Measurements from ENCODE around the gene CACNB4.
"Not testable (repeated sequence)": the region's sequence is repeated elsewhere in the genome, so short reads cannot be mapped to it uniquely, and the experiment has no call there.

CACNB4 gene

DNA sequence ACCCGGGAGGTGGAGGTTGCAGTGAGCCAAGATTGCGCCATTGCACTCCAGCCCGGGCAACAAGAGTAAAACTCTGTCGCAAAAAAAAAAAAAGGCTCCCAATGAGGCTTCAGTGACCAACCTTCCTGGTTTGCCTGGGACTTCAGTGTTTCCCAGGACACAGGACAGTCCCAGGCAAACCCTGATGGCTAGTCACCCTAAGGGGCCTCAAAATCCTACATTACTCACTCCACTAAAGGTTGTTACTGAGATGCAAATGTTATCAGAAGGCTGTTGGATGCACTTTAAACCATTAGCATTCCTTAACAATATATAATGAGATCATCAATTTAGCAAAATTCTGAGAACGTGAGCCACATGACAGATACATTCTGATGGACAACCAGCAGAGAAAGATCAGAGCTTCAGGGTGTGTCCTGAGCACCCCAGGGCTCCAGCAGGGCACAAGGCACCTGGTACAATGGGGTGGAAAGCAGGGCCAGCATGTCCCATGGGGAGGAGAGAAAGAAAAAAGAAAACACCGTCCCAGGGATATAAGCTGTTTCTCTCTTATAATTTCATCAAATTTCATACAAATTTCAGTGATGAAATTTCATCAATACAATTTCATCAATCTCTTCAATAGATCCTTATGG lies 152.5 kb downstream of the CACNB4 start:
- Mint-ChIP-seq H3K36me3 (peaks cover 9% of the 10 kb centered on the region), H3K4me1 (ENCODE audit: low read depth) (peaks cover 9% of the 10 kb centered on the region), H3K4me3 (no peak overlapping the region), H3K9me3 (ENCODE audit: low read depth) (peaks cover 16% of the 10 kb centered on the region), H3K27me3 (peaks cover 7% of the 10 kb centered on the region), H3K27ac (no peak overlapping the region)

DNA sequence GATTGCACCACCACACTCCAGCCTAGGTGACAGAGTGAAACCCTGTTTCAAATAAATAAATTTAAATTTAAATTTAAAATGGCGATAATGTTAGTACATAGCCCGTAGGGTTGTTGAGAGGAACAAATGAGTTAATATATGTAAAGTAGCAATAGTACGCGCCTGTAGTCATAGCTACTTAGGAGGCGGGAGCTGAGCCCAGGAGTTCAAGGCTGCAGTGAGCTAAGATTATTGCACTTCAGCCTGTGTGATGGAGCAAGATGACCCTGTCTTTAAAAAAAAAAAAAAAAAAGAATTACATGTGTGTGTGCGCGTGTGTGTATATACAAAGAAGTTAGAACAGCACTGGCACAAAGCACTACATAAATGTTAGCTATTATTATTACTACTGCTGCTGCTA lies 153.2 kb downstream of the CACNB4 start:
- H3K27me3 Mint-ChIP-seq: peaks cover 7% of the 10 kb centered on the region
- peaks cover 9% of the 10 kb centered on the region for H3K36me3 Mint-ChIP-seq
- no peak overlapping the region for H3K27ac Mint-ChIP-seq
- H3K4me3 Mint-ChIP-seq: no peak overlapping the region
- H3K4me1 Mint-ChIP-seq (ENCODE audit: low read depth): peaks cover 9% of the 10 kb centered on the region
- H3K9me3 Mint-ChIP-seq (ENCODE audit: low read depth): peaks cover 16% of the 10 kb centered on the region

DNA sequence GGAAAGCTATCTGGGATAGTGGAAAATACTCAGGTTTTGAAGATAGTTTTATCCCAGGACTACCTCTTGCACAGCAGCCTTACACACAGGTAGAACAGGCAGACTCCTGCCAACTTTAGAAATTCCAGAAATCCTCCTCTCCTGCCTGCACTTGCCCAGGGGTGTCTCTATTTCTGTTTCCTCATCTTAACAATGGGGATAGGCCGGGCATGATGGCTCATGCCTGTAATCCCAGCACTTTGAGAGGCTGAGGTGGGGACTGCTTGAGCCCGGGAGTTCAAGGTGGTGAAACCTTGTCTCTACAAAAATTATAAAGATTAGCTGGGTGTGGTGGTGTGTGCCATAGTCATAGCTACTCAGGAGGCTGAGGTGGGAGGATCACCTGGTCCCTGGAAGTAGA lies 153.7 kb downstream of the CACNB4 start:
- H3K27me3 Mint-ChIP-seq: peaks cover 7% of the 10 kb centered on the region
- no peak overlapping the region for H3K4me3 Mint-ChIP-seq
- H3K9me3 Mint-ChIP-seq (ENCODE audit: low read depth): peaks cover 16% of the 10 kb centered on the region
- H3K36me3 Mint-ChIP-seq: peaks cover 9% of the 10 kb centered on the region
- H3K27ac Mint-ChIP-seq: no peak overlapping the region
- H3K4me1 Mint-ChIP-seq (ENCODE audit: low read depth): peaks cover 9% of the 10 kb centered on the region

DNA sequence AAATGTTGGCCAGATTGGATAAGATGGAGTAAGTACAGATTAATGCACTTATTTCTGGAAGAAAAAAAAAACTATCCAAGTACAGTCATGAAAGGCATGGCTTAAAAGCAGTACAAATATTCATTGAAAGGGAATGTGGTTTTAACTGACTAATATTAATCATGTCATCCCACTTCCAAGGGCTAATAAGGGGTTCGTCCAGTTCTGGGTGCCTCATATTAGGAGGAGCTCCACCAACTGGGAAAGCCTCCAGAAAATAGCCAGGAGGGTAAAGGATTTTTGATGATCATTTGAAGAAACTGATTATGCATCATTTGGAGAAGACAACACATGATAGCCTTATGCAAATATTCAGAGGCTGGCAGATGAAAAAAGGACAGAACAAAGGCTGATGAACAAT lies 155.4 kb downstream of the CACNB4 start:
- Mint-ChIP-seq H3K4me3 (no peak overlapping the region), H3K27ac (no peak overlapping the region), H3K4me1 (ENCODE audit: low read depth) (peaks cover 9% of the 10 kb centered on the region), H3K27me3 (peaks cover 7% of the 10 kb centered on the region), H3K36me3 (peaks cover 6% of the 10 kb centered on the region), H3K9me3 (ENCODE audit: low read depth) (peaks cover 16% of the 10 kb centered on the region)

DNA sequence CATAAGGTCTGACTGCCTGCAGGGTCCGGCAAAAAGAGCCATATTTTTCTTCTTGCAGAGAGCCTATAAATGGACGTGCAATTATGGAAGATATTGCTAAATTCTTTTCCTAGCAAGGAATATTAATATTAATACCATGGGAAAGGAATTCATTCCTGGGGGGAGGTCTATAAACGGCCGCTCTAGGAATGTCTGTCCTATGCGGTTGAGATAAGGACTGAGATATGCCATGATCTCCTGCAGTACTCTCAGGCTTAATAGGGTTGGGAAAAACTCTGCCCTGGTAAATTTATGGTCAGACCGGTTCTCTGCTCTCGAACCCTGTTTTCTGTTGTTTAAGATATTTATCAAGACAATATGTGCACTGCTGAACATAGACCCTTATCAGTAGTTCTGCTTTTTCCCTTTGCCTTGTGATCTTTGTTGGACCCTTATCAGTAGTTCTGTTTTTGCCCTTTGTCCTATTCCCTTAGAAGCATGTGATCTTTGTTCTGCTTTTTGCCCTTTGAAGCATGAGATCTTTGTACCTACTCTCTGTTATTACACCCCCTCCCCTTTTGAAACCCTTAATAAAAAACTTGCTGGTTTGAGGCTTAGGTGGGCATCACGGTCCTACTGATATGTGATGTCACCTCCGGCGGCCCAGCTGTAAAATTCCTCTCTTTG lies 156.2 kb downstream of the CACNB4 start:
- not testable (repeated sequence) for H3K36me3 Mint-ChIP-seq; H3K4me1 Mint-ChIP-seq (ENCODE audit: low read depth); H3K27ac Mint-ChIP-seq

DNA sequence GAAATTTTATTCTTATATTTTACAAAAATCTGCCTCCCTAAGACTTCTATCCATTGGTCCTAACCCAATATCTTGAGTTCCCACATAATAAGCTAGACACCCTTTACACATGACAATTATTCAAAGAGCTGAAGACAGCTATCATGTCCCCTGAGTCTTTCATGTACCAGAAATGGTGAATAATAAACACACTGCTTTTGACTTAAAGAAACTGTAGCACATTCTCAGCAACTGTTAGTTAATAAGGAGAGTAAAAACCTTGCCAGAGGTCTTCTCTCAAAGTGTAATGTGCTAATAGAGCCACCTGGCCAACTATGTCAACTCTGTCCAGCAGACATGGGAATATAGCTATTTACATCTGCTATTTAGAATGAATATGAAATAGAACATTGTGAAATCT lies 160.9 kb downstream of the CACNB4 start:
- Mint-ChIP-seq H3K36me3 (peaks cover 4% of the 10 kb centered on the region), H3K9me3 (ENCODE audit: low read depth) (peaks cover 14% of the 10 kb centered on the region), H3K27ac (no peak overlapping the region), H3K4me3 (no peak overlapping the region), H3K27me3 (peaks cover 5% of the 10 kb centered on the region), H3K4me1 (ENCODE audit: low read depth) (no peaks in the 10 kb centered on the region)

More for the DNA sequence above, 156.2 kb downstream of the CACNB4 start:
- H3K4me3 Mint-ChIP-seq, H3K27me3 Mint-ChIP-seq: not testable (repeated sequence)
- H3K9me3 Mint-ChIP-seq (ENCODE audit: low read depth): peaks cover 16% of the 10 kb centered on the region

DNA sequence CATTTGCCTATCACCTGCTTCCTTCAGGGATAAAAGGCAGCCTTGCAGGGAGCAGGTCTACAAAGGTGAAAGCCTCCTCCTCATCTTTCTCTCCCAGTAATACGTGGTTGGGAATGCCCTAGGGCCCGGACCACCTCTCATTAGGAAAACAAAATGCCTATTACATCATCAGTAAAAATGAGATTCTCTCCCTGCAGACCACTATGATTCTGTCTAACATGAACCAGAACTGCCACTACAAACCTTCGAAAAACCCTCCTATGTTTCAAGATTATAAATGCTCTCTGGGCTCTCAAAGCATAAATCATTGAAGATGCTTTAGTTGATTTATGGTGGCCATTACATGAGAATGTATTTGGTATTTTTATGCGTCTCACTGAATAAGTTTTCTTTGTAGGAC lies 162.2 kb downstream of the CACNB4 start:
- peaks cover 2% of the 10 kb centered on the region for H3K9me3 Mint-ChIP-seq (ENCODE audit: low read depth)
- H3K27me3 Mint-ChIP-seq: peaks cover 7% of the 10 kb centered on the region
- no peaks in the 10 kb centered on the region for H3K36me3 Mint-ChIP-seq
- no peak overlapping the region for H3K27ac Mint-ChIP-seq
- H3K4me3 Mint-ChIP-seq: no peak overlapping the region
- no peaks in the 10 kb centered on the region for H3K4me1 Mint-ChIP-seq (ENCODE audit: low read depth)

DNA sequence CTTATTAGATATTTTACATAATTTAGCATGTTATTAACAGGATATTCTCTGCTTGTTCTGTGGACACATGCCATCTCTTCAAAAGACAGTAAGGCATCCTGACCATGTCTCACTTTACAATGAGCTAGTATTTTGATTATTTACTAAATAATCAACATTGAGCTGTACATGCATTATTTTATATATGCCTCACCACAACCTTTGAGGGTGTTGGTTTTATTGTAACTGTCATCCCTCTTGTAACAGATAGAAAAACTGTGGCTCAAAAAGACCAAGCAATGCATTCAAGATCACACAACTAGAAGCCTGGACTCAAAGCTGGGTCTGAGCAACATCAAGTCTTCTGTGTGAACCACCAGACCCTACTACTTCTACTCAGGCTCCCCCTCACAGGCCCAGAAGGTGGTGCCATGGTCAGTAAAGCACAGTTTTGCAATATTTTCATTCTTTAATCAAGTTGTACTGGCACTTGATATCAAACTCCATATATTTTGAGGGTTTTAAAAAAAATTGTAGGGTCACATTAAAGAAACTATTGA lies 165.5 kb downstream of the CACNB4 start:
- H3K27ac Mint-ChIP-seq: no peak overlapping the region
- H3K36me3 Mint-ChIP-seq: no peaks in the 10 kb centered on the region
- H3K4me3 Mint-ChIP-seq: no peak overlapping the region
- no peaks in the 10 kb centered on the region for H3K4me1 Mint-ChIP-seq (ENCODE audit: low read depth)
- no peaks in the 10 kb centered on the region for H3K9me3 Mint-ChIP-seq (ENCODE audit: low read depth)
- peaks cover 10% of the 10 kb centered on the region for H3K27me3 Mint-ChIP-seq

DNA sequence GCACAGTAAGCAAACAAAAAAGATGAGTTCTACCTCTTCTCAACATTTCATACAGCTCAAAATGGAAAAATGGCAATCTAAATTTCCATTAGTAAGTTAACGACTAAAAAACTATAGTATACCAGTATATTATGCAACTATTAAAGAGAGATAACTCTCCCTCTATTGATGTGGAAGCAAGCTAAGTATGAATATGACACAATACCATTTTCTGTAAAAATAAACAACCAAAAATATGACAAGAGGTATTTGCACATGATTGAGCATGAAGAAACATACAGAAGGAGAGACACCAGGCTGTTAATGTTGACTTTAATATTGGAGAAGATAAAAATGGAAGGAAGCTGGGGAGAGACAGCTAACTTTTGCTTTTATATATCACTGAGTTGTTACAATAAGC lies 167.1 kb downstream of the CACNB4 start:
- H3K4me1 Mint-ChIP-seq (ENCODE audit: low read depth): no peaks in the 10 kb centered on the region
- H3K9me3 Mint-ChIP-seq (ENCODE audit: low read depth): no peaks in the 10 kb centered on the region
- no peak overlapping the region for H3K27ac Mint-ChIP-seq
- no peaks in the 10 kb centered on the region for H3K36me3 Mint-ChIP-seq
- H3K27me3 Mint-ChIP-seq: peaks cover 16% of the 10 kb centered on the region
- no peak overlapping the region for H3K4me3 Mint-ChIP-seq

DNA sequence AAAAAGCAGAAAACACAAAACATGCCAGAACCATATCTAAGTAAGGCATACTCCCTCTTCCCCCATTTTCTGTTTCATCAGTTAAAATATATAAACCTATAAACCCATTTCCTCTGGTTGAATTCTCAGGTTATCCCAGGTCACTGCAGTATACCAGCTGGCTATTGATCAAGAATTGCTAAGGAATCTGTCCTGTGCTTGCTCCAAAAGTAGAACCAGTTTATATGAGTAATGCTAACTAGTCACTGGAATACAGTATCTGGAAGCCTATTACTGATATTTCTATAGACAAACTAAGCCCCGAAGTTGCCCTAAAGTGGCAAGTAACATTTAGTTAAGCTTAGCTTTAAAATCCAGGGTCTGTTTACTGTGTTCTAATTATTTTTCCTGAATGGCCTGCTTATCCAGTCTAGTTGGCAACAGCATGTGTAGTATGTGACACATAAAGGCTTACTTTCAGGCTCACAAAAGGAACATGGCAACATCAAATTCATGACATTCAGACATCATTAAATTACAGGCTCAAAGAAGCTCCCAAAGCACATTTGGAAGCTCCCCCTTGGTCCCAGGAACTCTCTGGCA lies 167.7 kb downstream of the CACNB4 start:
- Mint-ChIP-seq H3K4me3 (no peak overlapping the region), H3K27ac (no peak overlapping the region), H3K27me3 (peaks cover 16% of the 10 kb centered on the region), H3K9me3 (ENCODE audit: low read depth) (no peaks in the 10 kb centered on the region), H3K36me3 (no peaks in the 10 kb centered on the region), H3K4me1 (ENCODE audit: low read depth) (no peaks in the 10 kb centered on the region)

DNA sequence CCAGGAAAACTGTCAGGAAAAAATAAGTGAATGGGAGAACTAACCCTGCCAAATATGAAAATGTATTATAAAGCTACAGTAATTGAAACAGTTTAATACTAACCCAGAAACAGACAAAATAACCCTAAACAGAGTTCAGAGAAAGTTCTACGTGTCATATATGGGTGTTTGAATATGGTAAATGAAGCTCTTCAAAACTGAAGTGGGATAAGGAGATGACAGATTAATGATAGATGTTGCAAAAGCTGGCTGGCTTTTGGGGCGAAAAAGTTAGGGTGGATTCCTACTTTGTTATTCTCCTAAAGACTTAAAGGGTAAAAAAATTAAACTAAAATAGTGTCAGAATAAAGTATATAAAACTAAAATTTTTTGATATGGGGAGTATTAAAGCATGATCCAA lies 168.8 kb downstream of the CACNB4 start:
- H3K4me3 Mint-ChIP-seq: no peak overlapping the region
- H3K9me3 Mint-ChIP-seq (ENCODE audit: low read depth): no peaks in the 10 kb centered on the region
- H3K27me3 Mint-ChIP-seq: peaks cover 16% of the 10 kb centered on the region
- H3K4me1 Mint-ChIP-seq (ENCODE audit: low read depth): no peaks in the 10 kb centered on the region
- H3K27ac Mint-ChIP-seq: no peak overlapping the region
- H3K36me3 Mint-ChIP-seq: no peaks in the 10 kb centered on the region

DNA sequence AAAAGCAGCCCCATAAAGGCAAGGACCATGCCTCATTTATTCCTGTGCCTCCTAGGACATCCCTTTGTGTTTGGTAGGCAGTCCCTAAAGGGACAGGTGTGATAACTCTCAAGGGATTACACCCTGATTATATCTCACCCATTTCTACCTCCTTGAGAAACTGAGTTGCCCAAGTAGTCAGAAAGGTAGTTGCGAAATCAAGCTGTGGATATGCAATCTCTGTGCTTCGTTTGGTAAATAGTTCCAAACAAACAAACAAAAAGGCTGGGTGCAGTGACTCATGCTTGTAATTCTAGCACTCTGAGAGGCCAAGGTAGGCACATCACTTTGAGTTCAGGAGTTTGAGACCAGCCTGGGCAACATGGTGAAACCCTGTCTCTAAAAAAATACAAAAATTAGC lies 170.5 kb downstream of the CACNB4 start:
- H3K36me3 Mint-ChIP-seq: no peaks in the 10 kb centered on the region
- H3K4me3 Mint-ChIP-seq: no peak overlapping the region
- H3K4me1 Mint-ChIP-seq (ENCODE audit: low read depth): no peaks in the 10 kb centered on the region
- peaks cover 14% of the 10 kb centered on the region for H3K27me3 Mint-ChIP-seq
- no peak overlapping the region for H3K27ac Mint-ChIP-seq
- no peaks in the 10 kb centered on the region for H3K9me3 Mint-ChIP-seq (ENCODE audit: low read depth)

DNA sequence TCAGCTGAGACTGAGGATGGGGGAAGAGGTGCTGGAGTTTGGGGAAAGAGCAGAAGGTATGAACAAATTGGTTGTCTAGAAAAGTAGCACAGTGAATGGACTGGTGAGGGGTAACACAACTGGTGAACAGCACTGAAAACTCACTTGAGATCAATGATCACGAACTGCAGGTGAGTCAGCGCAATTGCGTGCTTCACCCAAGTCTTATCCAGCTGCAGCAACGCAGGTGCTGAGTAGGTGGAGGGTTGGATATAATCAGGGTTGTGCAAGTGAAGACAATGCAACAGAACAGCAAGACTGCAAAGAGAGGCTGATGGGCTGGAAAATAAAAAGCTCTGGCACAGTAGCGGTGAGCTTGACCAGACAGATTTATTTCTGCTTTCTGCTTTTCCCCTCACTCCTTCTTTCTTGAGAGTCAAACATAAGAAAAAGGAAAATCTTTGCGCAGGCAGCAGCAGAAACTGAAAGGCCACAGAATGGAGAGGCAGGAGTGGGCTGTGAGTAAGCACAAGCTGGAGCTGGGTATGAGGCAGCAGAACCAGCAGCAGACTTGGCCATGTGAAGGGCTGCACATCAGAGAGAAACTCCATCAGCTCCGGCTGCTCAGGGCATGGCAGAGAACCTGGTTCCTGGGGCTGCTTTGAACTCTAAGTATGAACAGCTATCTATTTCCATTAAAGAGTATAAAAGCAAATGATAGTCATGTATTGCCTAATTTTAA lies 171.2 kb downstream of the CACNB4 start:
- Mint-ChIP-seq H3K27me3 (peaks cover 14% of the 10 kb centered on the region), H3K9me3 (ENCODE audit: low read depth) (no peaks in the 10 kb centered on the region), H3K4me1 (ENCODE audit: low read depth) (no peaks in the 10 kb centered on the region), H3K4me3 (no peak overlapping the region), H3K27ac (no peak overlapping the region), H3K36me3 (no peaks in the 10 kb centered on the region)

DNA sequence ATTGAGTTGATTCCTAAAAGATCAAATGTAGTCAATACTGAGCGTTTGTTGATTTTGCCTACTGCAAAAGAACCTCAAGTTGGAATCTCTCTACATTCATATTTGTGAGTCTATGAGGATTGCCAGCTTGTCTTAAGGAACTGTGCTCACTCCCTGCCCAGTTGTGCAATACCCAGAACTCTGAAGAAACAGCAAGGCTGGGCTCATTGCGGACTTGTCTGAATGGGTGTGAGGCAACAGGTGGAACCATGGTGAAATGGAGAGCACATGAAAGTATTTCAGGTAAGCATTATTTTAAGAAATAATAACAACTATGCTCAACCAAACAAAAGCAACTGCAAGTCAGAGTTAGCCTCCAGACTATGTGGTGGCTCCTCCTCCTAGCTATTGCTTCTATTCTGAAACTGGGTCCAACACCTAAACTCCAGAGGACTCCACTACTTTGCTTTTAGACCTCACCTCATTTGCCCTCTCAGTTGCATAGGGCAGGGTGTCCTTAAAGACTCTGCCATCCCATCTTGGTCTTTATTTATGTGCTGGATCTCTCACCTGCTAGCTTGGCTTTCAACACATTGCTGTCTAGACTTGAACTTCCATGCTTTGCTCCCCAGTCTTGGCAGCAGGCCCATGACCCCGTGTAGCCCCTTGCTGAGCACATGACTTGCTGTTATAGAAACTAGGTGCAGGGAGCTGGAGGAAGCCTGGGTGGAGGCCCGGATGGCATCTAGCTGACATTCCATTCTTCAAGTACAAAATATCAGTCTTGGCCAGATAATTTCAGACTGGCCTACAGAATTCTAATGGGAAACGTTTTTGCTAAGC lies 175.8 kb downstream of the CACNB4 start:
- Mint-ChIP-seq H3K36me3 (no peaks in the 10 kb centered on the region), H3K4me1 (ENCODE audit: low read depth) (peaks cover 2% of the 10 kb centered on the region), H3K9me3 (ENCODE audit: low read depth) (no peaks in the 10 kb centered on the region), H3K4me3 (no peak overlapping the region), H3K27ac (no peak overlapping the region), H3K27me3 (peaks cover 9% of the 10 kb centered on the region)
